ENCODE measurements around the gene TCF4. TPM values are rescaled to one million over a fixed set of nuclear protein-coding genes. Genes with fewer than 3 reads are reported as not detected.

The TCF4 gene
- total RNA-seq, 1 donor from 2014 or later: 159 TPM

DNA sequence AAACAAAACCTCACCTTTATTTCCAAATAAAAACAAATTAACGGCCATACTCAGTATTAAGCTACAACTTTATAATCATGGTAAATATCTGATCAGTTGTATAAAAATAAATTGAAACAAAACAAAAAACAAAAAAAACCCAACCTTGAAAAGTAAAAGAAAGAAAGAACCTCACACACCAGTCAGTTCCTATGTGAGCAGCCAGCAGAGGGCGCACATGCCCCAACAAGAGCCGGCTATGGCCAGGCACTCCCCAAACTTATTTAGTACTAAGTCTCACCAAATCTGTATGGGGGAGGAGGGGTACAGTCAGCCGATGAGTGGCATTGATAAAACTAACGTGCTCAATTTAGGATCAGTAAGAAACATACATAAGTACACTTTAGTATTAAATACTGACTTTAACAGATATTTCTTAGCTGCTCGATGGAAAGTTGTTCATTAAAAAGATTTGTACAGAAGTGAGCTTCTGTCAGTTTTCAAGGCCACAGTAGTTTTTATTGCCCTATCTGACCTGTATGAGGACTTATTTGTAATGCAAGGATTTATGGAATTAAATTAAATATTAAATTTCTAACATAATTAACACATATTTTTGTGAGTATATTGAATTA, 172.6 kb downstream of the TCF4 start:
- no peak for DNase-seq (ENCODE audit: low spot score)

DNA sequence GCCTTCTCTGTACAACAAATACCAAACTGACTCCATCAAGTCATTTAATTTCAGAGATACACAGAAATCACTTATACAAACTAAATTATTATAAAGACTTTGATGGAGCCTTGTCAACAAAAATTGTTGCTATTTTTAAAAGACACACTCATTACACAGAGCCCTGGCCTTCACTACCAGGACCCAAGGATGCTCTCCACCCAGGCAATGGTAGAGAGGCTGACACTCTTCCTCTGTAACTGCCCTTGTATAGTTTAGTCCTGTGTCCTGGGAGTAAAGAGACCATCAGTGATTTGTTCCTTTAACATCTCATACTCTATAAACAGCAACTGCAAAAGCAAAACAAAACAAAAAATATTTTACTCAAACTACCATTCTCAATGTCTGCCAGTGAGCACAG, 173.5 kb downstream of the TCF4 start:
- no peak for DNase-seq (ENCODE audit: low spot score)

DNA sequence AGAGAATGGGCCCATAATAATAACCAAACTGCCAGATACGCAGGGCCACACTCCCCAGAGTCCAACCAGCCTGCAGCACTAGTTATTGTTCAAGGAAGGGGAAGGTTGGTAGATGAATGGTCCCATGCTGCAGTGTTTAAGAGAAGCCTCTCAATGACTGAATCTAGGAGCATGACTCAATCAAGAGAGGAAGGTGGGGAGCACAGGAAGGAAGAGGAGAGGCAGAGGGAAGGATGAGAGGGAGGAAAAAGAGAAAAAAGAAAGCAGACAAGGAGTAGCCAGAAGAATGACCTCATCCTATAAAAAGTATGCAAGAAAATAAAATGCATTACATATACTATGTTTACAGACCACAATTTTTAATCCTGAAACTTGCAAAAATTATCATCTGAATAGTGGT, 174.5 kb downstream of the TCF4 start:
- DNase-seq (ENCODE audit: low spot score): no peak

DNA sequence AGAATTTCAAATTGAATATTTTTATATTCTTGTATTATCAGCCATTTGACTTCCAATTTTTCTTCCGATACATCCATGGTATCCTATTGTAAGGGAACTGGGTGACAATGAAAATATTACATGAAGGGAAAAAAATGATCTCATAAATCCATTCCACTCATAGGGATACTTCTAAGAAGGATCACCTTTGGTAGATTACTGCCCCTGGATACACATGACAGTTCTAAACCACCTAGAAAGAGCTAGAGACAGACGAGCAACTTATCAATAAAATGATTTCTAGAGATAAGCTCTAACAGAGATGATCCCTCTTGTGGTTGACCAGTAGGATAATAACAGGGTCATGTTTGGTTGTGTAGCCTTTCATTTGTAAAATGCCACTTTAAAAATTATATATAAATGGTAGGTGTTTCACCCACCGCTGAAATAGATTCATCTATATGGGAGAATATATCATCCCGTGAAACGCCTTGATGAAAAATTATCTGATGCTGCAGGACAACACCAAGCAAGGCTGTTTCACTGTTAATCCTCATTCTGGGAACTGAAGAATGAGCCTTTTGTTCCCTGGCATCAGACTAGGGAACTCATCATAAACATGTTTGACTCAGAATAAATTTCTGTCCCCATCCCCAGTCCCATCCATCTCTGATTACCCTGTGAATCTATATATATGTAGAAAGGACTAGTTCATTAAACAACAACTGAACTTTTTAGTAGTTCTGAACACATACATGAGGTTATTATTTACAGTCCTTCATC, 180.0 kb downstream of the TCF4 start:
- DNase-seq (ENCODE audit: low spot score): no peak

DNA sequence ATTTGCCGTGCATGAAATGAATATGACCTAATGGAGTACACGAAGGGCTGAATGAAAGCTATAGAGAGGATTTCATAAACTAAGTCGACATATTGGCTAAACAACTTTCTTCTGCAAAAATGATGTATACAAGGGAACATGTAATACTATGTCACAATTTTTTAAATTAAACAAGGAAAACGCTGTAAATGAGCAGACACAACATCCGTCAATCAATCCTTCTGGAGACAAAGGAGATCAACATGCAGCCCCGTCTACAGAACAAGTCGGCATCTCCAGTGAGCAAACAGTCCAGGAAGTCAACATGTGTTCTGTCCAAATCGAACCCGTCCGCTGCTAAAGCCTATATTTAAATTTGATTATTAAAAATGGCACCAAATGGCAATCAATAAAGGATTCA, 180.8 kb downstream of the TCF4 start:
- DNase-seq (ENCODE audit: low spot score): no peak

DNA sequence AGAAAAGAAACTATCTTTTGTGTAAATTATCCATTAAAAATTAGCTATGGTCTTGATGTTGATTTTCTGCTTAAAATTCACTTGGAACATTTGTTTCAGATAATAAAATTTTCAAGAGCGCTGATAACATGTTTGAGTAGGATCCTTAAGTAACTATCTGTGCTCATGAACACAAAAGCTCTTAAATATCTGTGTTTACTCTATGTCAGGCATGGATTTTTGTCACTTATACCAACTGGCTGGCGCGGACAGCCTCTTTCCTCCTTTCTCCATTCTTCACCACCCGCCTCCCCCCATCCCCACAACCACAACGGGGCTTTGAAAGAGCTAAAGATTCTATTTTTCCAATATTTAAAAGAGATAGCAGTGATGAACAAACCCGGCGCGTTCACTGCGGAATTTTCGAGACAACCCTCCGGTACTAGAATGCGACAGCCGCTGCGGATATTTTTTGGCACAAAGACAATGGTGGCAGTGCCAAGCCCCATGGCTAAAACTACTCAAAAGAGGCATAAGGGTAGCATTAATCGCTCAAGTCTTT, 181.5 kb downstream of the TCF4 start:
- no peak for DNase-seq (ENCODE audit: low spot score)

DNA sequence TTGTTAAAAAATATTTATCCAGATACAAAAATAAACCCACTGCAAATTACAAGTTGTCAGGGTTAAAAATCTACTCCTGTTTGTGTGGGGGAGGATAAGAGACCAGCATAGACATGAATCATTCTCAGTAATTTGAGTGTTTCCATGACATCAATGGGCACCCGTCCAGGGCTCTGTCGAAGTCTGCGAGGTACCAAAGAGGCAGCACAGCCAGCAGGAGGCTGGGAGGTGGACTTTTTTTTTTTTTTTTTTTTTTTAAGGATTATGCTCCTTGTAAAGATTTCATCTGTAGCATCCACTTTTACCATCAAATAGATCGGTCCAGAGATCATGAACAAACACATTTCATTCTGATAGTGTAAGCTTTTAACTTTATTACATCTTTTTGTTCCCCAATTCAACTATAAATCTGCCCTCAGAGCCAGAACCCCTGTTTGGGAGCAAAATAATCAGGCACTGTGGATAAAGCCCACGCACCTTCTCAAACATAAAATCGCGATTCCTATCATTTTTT, 182.0 kb downstream of the TCF4 start:
- DNase-seq (ENCODE audit: low spot score): no peak

DNA sequence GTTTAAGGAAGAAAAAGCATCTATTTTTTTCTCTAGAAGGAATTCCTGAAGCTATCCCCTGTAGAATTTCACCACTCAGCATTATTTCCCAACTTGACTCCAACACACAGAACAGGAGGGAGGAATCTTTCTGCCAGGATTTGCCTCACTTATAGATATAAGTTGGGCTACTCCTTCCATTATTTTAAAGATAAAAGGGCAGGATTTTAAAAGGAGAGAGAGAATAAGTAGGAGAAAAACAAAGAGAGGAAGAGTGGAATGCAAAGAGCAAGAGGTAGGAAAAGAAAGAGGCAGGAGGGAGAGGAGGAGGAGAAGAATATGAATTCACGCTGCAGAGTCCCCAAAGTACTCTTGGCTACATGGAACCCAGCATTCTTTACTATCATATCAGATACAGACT, 182.5 kb downstream of the TCF4 start:
- DNase-seq (ENCODE audit: low spot score): no peak

DNA sequence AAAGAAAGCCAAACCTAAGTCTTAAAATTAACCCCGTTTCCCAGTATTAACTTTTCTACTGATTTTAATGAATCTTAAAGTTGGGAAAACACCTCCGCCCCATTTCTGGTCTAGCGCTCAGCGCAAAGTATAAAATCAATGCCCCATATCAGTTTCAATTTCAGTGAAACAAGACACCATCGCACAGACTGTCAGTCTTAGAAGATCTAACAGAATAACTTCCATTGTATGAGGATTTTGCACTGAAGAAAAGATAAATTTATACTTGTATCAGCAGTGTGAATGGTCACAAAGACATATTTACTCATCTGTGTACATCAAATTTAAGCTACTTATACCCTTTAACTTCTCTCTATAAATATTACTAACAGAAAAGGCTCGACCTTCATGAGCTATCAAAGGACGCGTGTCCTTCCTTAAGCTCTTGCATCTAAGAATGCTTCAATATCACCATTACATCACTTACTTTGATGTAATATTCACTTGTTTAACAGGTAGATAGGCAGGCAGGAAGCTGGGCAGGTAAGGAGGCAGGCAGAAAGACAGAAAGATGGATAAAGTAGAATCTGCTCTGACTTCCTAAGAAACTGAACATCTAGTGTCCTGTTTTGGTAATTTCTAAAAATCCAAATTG, 183.0 kb downstream of the TCF4 start:
- DNase-seq (ENCODE audit: low spot score): no peak

DNA sequence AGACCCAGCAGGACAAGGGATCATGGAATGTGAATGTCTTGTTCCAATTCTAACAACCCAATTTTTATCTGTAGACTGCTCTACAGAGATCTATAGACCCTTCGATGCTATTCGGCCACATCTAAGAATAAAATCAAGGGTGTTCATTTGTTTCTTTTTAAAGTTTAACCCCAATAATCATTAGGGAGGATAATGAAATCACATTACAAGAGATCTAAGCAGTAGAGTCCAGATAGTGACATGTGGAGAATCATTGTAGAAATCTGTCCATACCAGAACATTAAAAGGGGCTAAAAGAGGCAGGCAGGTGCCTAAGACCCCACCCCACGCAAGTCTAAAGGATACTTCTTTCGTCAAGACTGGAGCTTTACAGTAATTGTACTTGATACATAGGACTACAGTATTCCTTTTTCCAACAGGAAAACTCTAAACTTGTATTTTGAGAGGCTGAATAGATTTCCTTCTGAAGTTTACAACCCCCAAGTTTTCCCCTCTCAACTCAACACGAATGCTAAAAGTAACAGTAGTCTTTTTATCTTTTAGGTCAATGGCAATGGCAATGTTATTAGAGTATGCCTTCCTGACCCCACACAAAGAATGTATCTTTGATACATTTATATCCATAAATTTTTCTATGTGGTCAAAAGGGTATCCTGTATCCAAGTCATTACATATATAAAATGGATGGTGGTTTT, 183.7 kb downstream of the TCF4 start:
- DNase-seq (ENCODE audit: low spot score): no peak

DNA sequence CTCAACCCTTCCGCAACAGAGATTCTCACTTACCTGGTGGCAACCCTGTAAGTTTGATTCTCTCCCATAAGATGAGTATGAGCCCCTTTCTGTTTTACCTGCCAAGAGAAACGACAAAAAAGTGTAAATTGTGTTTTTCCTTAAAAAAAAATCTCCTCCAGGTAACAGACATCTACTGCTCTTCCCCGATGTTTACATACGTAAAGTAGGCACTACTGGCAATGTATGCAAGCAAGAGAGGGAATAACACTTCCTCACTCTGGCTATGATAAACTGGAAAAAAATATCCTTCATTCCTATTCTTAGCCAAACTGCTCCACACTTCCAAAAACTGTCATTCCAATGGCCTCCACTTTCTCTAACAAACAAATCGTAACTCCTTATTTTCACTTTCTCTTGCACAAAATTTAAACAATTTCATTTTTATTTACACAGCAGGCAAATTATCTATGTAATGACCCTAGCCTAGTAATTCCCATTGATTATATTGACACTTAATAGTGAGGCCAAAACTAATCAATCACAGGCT, 184.5 kb downstream of the TCF4 start:
- DNase-seq (ENCODE audit: low spot score): no peak

DNA sequence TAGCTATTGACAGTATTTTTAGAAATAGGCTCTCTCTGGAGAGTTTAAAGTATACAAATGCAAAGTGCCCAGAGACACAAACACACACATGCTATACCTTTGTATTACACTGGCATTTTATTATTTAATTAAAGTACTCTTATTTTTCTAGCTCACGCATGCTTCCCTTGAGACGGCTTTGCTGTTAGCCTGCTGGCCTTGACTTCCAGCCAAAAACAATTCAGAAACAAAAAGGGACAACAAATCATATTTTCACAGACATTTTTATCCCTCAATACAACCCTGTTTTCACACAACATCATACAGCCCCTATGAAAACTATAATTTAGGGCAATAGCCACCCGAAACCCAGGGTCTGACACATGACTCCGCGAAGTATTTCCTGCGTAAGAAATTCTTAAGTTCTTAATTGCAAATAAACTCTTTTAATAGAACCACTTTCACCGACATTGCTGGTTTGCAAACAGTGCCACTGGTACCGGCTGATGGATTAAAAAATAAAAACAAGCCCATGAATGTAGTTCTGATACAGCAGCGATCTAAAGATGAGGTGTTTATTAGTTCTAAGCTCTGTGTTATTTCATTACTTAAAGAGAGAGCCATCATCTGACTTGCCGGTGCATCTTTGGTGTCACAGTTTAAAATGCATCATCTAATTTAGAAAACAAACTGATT, 185.1 kb downstream of the TCF4 start:
- no peak for DNase-seq (ENCODE audit: low spot score)

DNA sequence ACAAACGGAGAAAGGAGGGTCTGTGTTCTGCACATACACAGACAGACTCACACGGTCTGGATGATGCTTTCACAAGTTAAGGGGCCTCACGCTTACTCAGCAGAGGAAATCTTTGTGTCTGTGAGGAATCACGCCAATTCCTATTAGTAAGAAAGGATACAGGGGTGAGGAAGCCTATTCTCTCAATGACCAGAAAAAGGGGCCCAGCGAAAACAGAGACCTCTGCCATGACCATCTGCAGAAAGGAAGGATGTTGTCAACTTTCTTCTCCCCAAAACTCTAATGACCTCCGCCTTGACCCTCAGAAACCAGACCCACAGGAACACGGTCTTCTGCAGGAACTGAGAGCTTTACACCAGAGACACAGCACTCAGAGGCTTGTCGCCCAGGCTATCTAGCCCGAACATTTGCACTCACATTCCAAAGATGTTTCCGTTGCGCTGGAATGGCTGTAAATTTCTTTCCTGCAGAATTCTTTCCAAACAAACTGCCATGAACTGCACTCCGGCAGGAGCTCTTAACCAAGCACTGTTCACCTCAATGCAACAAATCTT, 186.3 kb downstream of the TCF4 start:
- DNase-seq (ENCODE audit: low spot score): no peak

DNA sequence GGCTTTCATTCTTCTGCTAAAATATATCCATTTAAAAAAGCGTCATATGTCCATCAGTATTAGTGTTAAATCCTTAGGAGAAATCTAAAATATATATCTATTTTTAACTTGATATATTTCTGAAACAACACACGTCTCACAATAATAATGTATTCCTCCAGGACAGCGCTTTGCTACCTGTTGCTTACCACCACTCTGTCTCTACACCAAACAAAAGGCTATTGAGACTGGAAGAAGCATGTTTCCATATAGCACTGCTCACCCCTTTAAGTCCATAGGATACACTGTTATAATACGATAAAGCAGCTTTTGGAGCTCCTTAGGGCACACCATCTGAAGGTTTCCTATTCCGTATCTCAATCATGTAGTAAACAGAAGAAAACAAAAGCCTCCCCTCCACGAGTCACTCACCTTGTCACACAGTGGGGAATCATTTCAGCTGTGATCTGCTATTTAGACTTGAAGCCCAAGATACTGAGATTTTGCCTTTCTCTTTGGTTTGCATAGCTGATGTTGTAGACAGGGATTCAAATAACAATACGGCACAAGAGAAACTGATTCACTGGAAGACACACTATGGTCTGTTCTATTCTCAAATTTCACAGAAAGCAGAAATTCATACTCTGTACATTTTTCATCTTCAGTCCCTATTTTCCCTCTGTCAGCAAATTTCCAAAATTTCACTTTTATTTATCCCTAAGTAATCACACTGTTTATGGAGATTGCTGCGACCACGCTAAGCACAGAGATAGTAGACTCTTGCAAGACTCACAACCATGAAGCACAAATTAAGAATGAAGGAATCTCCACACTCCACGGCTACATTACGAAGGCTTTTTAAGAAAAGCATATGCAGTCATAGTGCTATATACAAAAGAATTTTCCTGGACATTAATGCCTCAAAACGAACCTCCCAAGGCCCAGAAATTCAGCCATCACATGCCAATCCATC, 187.1 kb downstream of the TCF4 start:
- no peak for DNase-seq (ENCODE audit: low spot score)

DNA sequence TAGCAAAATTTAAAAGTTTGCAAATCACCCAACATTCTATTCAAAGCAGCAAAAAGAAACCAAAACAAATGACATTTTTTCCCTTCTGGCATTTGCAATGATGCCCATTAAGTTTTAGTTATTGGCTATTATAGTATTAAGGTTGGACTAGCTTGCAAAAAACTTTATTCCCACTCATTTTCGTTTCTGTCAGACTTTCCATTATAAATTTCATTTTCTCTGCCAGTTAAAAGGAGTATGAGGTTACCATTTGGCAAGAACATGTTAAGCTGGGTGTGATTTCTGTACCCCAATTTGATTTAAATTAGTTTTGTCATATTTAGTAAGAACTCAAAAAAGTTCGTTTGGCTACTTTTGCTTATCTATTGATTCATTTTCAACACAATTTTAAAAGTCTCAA, 187.9 kb downstream of the TCF4 start:
- no peak for DNase-seq (ENCODE audit: low spot score)

DNA sequence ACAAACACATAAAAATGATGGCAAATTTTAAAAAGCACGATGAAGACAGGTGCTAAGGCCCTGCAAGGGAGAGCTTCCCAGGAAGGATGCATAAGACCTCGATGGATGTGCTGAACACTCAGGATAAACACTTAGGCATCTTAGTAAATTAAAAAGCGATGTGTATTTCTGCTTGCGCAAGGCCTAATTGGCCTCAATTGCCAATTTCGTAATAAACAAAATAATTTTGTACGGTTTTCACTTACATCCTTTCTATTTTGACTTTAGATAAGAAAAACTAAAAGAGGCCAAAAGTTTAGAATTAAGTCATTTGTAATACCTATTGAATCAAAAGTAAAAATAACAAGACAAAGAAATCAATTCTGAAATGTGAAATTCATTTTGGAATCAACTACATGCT, 189.1 kb downstream of the TCF4 start:
- DNase-seq (ENCODE audit: low spot score): no peak

DNA sequence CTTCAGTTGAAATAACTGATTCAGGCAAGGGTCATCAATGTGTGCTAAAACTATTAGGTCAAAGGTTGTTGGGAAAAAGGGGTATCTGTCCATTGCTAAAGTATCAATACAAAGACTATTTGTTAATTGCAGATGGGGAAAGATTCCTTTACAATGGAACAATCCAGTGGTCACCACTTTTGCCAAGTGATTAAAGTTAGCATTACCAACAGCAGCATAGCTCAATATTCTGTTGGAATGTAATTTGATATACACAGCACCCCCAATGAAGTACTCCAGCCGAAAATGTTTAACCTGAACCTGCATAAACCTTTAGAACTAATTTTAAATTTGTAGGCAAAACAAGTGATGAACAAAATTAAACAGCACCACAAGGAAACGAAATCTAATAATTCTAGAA, 191.0 kb downstream of the TCF4 start:
- no peak for DNase-seq (ENCODE audit: low spot score)

DNA sequence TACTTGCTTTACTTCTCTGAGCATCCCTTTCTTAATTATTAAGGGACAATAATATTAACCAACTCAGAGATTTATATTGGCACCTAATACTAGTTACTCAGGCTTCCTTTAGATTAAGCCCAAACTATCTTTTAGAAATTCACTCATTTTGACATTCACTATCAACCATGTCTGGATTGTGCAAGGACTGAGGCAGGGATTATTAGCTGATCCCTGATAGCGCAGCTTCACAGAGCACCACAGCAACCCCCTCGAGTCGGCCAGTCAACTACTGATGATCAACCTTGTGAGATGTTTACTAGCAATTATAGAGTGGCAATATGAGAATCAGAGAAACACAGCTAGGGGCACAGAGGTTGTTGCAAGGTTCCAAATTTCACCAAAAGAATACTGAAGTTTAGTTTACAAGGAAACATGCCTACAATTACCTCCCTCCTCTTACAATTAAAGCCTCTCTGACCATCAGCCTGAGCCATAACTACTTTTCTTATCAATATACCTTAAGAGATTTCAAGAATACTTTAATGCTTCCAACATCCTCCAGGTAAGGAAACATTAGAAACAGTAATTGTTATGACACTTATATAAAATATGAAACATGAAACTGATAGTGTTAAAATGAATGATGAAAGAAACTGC, 191.6 kb downstream of the TCF4 start:
- DNase-seq (ENCODE audit: low spot score): no peak

DNA sequence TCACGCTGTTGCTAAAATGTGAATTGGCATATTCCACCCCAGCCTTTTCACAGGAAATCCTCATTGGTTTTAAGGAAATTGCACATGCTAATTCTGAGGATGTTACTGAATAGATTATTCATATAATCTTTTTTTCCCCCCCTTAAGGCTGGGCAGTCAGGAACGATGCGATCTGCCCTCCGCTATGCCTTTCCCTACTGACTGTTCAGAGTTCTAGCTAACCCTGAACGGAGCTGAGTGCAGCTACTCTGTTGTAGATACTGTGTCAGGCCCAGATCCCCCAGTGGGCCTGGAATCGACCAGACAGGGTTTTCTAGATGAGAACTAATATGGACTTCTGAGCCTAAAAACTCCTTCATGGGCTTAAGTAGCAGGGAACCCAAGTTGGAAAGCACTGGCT, 192.2 kb downstream of the TCF4 start:
- DNase-seq (ENCODE audit: low spot score): no peak
